GM12878 (cell line): ENCODE data around the gene RNF148. TPM values are rescaled to one million over a fixed set of nuclear protein-coding genes. Genes with fewer than 3 reads are reported as not detected.
A peak's percentile ranks its signal among the peaks of the same experiment; 100 is the strongest.

Experiments
- ATF7 ChIP-seq: fragments of 450-650 bp; IDR thresholded peaks from 2 replicates; pipeline ENCODE4 v1.6.1; 2016; ENCODE audit warnings: low read depth, mild to moderate bottlenecking
- BCLAF1 ChIP-seq: fragments of 450-650 bp; IDR thresholded peaks from 2 replicates; pipeline ENCODE4 v1.6.1; 2017; ENCODE audit warnings: antibody characterized with exemption, mild to moderate bottlenecking, moderate library complexity
- CUX1 ChIP-seq: IDR thresholded peaks from 2 replicates; pipeline ENCODE4 v1.6.1; 2012; ENCODE audit warnings: improper control_type of control experiment, low read depth, low read length; ENCODE audit not compliant: insufficient replicate concordance
- EGR1 ChIP-seq, 2 experiments: IDR thresholded peaks; 1 replicate in 1 of 2; 2 replicates in 1 of 2; pipeline ENCODE4 v1.6.1; 2011 to 2012; ENCODE audit warnings: low read depth in 2 of 2, low read length in 2 of 2, borderline replicate concordance in 1 of 2, mild to moderate bottlenecking in 1 of 2, moderate library complexity in 1 of 2
- MTA3 ChIP-seq: IDR thresholded peaks from 2 replicates; pipeline ENCODE4 v1.6.1; 2012; ENCODE audit warnings: low read length, inconsistent platforms, borderline replicate concordance
- MYB ChIP-seq: fragments of 150-350 bp; IDR thresholded peaks from 2 replicates; pipeline ENCODE4 v1.6.1; 2014; ENCODE audit warnings: mild to moderate bottlenecking, low read depth, low read length, borderline replicate concordance
- NR2F1 ChIP-seq: fragments of 450-650 bp; conservative IDR thresholded peaks from 2 replicates; pipeline ENCODE4 v1.6.1; 2017; ENCODE audit warnings: mild to moderate bottlenecking
- PAX5 ChIP-seq: IDR thresholded peaks from 2 replicates; pipeline ENCODE4 v1.6.1; 2011; ENCODE audit warnings: low read depth, low read length, borderline replicate concordance
- ZNF24 ChIP-seq: fragments of 450-650 bp; IDR thresholded peaks from 2 replicates; pipeline ENCODE4 v1.6.1; 2017; ENCODE audit warnings: antibody characterized with exemption, mild to moderate bottlenecking
- polyA plus RNA-seq, 11 experiments: library from polyadenylated mRNA; depleted of rRNA in 4 of 11; unstranded in 6 of 11; stranded (reverse) in 5 of 11; fragments of >200 nt; fragmentation: Nextera tagmentation in 4 of 11; fragmentation: Illumina TruSeq in 1 of 11; extraction: Ambion mirVana in 4 of 11; extraction: Trizol in 1 of 11; gene quantifications; 1 replicate in 1 of 11; 2 replicates in 10 of 11; pipeline versions ENCODE4 v1.2.1 to v1.2.3, GENCODE V29; 2011 to 2016; ENCODE audit warnings: inconsistent platforms in 2 of 11, missing spikeins in 2 of 11, low read depth in 1 of 11
- total RNA-seq, 4 experiments: library from RNA; depleted of rRNA in 3 of 4; stranded (reverse); fragments of >200 nt in 3 of 4; fragmentation: Illumina TruSeq in 1 of 4; extraction: Trizol in 1 of 4; gene quantifications; 2 replicates each; pipeline versions ENCODE4 v1.2.1 to v1.2.3, GENCODE V29; 2013 to 2021
- TF ChIP-seq, protein P1 (sequence below): IDR thresholded peaks from 2 replicates; pipeline ENCODE4 v1.6.1; 2012; ENCODE audit warnings: mild to moderate bottlenecking, low read depth, low read length
- TF ChIP-seq, protein P2 (sequence below): fragments of 450-650 bp; IDR thresholded peaks from 2 replicates; pipeline ENCODE4 v1.6.1; 2017; ENCODE audit warnings: mild to moderate bottlenecking, moderate library complexity
- TF ChIP-seq, protein P3 (sequence below): fragments of 150-350 bp; IDR thresholded peaks from 2 replicates; pipeline ENCODE4 v1.6.1; 2014; ENCODE audit warnings: mild to moderate bottlenecking, low read depth, low read length

RNF148 gene
- total and polyA plus RNA-seq, 10 of the 15 experiments (the other 5 are each of a cell fraction or from before 2014, with no cell fraction given): 0.06 to 0.22 (median 0.17) TPM; not detected in 7

GRCh38 chr7:122746948-122747347 lies 44.2 kb upstream of the RNF148 start (continued):
- TF ChIP-seq BCLAF1 (no peak), CUX1 (peak; percentile 59), MTA3 (no peak), PAX5 (0 out of 2 replicates have a peak, but pooled peaks have one; percentile 8), ZNF24 (peak; percentile 32; the same call in 1 of the 2 replicates), EGR1 (IDR thresholded peaks at IDR 0.05; ENCODE audit: borderline replicate concordance in 1 of 2, low read depth in 2 of 2, low read length in 2 of 2) (no peak), NR2F1 (peak; percentile 88), ATF7 (peak; percentile 49; the same call in 1 of the 2 replicates), MYB (no peak)
- TF ChIP-seq, protein P1, sequence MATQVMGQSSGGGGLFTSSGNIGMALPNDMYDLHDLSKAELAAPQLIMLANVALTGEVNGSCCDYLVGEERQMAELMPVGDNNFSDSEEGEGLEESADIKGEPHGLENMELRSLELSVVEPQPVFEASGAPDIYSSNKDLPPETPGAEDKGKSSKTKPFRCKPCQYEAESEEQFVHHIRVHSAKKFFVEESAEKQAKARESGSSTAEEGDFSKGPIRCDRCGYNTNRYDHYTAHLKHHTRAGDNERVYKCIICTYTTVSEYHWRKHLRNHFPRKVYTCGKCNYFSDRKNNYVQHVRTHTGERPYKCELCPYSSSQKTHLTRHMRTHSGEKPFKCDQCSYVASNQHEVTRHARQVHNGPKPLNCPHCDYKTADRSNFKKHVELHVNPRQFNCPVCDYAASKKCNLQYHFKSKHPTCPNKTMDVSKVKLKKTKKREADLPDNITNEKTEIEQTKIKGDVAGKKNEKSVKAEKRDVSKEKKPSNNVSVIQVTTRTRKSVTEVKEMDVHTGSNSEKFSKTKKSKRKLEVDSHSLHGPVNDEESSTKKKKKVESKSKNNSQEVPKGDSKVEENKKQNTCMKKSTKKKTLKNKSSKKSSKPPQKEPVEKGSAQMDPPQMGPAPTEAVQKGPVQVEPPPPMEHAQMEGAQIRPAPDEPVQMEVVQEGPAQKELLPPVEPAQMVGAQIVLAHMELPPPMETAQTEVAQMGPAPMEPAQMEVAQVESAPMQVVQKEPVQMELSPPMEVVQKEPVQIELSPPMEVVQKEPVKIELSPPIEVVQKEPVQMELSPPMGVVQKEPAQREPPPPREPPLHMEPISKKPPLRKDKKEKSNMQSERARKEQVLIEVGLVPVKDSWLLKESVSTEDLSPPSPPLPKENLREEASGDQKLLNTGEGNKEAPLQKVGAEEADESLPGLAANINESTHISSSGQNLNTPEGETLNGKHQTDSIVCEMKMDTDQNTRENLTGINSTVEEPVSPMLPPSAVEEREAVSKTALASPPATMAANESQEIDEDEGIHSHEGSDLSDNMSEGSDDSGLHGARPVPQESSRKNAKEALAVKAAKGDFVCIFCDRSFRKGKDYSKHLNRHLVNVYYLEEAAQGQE: no peak
- TF ChIP-seq, protein P2, sequence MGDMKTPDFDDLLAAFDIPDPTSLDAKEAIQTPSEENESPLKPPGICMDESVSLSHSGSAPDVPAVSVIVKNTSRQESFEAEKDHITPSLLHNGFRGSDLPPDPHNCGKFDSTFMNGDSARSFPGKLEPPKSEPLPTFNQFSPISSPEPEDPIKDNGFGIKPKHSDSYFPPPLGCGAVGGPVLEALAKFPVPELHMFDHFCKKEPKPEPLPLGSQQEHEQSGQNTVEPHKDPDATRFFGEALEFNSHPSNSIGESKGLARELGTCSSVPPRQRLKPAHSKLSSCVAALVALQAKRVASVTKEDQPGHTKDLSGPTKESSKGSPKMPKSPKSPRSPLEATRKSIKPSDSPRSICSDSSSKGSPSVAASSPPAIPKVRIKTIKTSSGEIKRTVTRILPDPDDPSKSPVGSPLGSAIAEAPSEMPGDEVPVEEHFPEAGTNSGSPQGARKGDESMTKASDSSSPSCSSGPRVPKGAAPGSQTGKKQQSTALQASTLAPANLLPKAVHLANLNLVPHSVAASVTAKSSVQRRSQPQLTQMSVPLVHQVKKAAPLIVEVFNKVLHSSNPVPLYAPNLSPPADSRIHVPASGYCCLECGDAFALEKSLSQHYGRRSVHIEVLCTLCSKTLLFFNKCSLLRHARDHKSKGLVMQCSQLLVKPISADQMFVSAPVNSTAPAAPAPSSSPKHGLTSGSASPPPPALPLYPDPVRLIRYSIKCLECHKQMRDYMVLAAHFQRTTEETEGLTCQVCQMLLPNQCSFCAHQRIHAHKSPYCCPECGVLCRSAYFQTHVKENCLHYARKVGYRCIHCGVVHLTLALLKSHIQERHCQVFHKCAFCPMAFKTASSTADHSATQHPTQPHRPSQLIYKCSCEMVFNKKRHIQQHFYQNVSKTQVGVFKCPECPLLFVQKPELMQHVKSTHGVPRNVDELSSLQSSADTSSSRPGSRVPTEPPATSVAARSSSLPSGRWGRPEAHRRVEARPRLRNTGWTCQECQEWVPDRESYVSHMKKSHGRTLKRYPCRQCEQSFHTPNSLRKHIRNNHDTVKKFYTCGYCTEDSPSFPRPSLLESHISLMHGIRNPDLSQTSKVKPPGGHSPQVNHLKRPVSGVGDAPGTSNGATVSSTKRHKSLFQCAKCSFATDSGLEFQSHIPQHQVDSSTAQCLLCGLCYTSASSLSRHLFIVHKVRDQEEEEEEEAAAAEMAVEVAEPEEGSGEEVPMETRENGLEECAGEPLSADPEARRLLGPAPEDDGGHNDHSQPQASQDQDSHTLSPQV: no peak
- TF ChIP-seq, protein P3, sequence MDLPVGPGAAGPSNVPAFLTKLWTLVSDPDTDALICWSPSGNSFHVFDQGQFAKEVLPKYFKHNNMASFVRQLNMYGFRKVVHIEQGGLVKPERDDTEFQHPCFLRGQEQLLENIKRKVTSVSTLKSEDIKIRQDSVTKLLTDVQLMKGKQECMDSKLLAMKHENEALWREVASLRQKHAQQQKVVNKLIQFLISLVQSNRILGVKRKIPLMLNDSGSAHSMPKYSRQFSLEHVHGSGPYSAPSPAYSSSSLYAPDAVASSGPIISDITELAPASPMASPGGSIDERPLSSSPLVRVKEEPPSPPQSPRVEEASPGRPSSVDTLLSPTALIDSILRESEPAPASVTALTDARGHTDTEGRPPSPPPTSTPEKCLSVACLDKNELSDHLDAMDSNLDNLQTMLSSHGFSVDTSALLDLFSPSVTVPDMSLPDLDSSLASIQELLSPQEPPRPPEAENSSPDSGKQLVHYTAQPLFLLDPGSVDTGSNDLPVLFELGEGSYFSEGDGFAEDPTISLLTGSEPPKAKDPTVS: no peak
